Gastroesophageal sphincter (tissue), 3 donors: Measurements from ENCODE around the gene PLEKHG1.

ENCODE experiments used
- EP300 ChIP-seq: sonication (generic); formaldehyde crosslinking; IDR thresholded peaks from one replicate; pipeline ENCODE4 v1.6.1; 2017; ENCODE audit warnings: antibody characterized with exemption, mild to moderate bottlenecking
- POLR2A ChIP-seq, 2 donors: fragments of 450-650 bp; IDR thresholded peaks; one replicate each; pipeline ENCODE4 v1.6.1; 2017; ENCODE audit warnings: antibody characterized with exemption in 2 of 2, mild to moderate bottlenecking in 2 of 2, moderate library complexity in 1 of 2
- POLR2AphosphoS5 ChIP-seq: sonication (generic); formaldehyde crosslinking; IDR thresholded peaks from one replicate; pipeline ENCODE4 v1.6.1; 2017; ENCODE audit warnings: antibody characterized with exemption
- TF ChIP-seq, protein P1 (sequence below), 4 experiments: fragments of 200-600 bp in 2 of 4; fragments of 450-650 bp in 2 of 4; sonication (generic) in 1 of 4; IDR thresholded peaks; one replicate each; pipeline ENCODE4 v1.5.1; 2017 to 2019; ENCODE audit warnings: antibody characterized with exemption in 4 of 4, mild to moderate bottlenecking in 2 of 4, moderate library complexity in 2 of 4

DNA sequence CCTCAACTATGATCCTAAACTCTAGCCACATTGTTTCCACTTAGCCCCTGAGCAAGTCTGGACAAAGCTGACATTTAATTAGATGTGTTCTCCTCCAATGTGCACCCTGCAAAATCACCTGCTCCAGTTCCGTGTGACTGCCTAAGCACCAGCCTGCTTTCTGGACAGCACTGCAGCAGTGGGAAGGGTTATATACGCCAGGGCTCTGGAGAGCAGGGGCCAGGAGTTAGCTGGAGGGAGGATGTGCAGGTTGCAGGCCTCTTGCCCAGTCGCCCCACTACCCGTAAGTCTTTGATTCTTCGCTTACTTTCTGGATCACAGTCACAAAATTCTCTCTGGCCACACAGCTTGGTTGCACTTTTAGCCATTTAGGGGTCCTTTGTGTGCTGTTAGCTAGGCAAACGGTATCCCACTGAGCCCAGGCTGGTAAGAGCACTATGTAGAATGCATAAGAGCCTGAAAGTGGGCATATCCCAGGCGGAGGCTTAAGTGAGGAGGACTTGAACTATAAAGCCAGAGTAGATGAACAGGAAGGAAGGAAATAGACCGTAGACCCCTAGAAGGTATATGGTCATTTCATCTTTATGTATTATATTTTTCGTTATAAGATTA is 10.7 kb upstream of the PLEKHG1 start:
- TF ChIP-seq, protein P1, sequence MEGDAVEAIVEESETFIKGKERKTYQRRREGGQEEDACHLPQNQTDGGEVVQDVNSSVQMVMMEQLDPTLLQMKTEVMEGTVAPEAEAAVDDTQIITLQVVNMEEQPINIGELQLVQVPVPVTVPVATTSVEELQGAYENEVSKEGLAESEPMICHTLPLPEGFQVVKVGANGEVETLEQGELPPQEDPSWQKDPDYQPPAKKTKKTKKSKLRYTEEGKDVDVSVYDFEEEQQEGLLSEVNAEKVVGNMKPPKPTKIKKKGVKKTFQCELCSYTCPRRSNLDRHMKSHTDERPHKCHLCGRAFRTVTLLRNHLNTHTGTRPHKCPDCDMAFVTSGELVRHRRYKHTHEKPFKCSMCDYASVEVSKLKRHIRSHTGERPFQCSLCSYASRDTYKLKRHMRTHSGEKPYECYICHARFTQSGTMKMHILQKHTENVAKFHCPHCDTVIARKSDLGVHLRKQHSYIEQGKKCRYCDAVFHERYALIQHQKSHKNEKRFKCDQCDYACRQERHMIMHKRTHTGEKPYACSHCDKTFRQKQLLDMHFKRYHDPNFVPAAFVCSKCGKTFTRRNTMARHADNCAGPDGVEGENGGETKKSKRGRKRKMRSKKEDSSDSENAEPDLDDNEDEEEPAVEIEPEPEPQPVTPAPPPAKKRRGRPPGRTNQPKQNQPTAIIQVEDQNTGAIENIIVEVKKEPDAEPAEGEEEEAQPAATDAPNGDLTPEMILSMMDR (IDR thresholded peaks at IDR 0.05): no peak
- no peak for TF ChIP-seq POLR2A (IDR thresholded peaks at IDR 0.05)
- no peak for TF ChIP-seq EP300
- no peak for TF ChIP-seq POLR2AphosphoS5
